GM18505 (cell line): Measurements from ENCODE around the gene PGBD2.

Experiments
- ATAC-seq: cut with Tn5 transposase; IDR thresholded peaks from one replicate; pipeline ENCODE4 v1.9.1; 2021; ENCODE audit not compliant: unreplicated experiment
- POLR2A ChIP-seq: IDR thresholded peaks from 4 replicates; pipeline ENCODE4 v1.6.1; 2011; ENCODE audit warnings: borderline replicate concordance; ENCODE audit not compliant: insufficient read depth, insufficient read length; ENCODE audit errors: extremely low read depth

The PGBD2 gene

GRCh38 chr1:248906009-248906752 is at the start of gene PGBD2:
PGBD2 (plus strand) TSS chr1:248906235; CDS start chr1:248913863, 7,628 bp downstream.
- TF ChIP-seq POLR2A: peak; percentile 91
- peak; percentile 95 for ATAC-seq

- no peak for ATAC-seq
- no peak for TF ChIP-seq POLR2A
Measured at GRCh38 chr1:248857201-248857600, 48.8 kb upstream of the PGBD2 start.

GRCh38 chr1:248857749-248858095 is 48.3 kb upstream of the PGBD2 start:
- TF ChIP-seq POLR2A: no peak
- no peak for ATAC-seq

GRCh38 chr1:248858096-248858890 is 47.7 kb upstream of the PGBD2 start:
- peak; percentile 62 for TF ChIP-seq POLR2A
- ATAC-seq: peak; percentile 36

DNA sequence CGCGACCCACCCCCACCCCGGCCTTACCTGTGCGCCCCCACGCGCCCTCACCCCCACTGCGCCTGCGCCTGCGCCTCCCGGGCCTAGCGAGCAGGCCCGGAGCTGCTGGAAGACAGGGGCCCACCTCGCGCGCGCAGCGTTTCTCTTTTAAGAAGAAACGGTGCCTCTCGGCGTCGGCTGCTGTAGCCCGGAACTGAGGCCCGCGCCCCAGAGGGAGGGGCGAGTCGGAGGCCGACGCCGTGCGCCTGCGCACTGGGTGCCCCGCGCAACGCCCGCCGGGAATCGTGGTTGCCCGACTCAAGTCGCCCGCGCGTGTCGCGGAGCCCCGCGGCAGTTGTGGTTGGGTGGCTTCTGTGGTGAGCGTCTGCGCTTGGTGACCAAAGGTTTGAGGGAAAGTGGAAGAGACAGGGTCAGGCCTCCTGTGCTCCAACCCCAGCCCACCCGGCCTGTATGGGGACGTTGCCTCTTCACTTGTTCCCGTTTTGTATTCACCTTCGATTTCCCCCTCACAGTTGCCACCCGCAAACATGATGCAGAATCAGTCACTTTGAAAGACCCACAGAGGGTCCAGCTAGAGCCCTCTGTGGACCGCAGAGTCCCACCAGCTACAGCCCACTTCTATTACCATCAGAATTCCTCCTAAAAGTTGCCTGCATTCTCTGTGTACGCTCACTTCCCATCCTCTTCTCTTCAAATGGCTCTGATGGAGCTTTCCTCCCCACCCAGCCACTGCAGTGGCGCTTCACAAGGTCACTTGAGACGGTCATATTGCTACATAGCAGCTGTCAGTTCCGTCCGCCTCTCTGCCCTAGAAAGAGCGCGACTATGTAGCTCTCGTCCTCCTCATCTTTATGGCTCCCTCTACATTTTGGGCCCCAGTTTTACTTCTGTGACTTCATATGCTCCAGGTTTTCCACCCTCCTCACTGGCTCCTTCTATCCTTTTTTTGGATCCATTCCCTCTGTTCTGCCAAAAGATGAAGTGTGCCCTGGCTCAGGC is 46.8 kb upstream of the PGBD2 start, which contains the start of gene ZNF692:
Gene ZNF692 (minus strand): TSS at position 195 of the 999 bp plus-strand sequence. CDS start 776 bp downstream, outside the sequence.
- TF ChIP-seq POLR2A: peak; percentile 95
- ATAC-seq: peak; percentile 78

- no peak for ATAC-seq
- no peak for TF ChIP-seq POLR2A
Measured at GRCh38 chr1:248860007-248860406, 46.0 kb upstream of the PGBD2 start.

- ATAC-seq: no peak
- no peak for TF ChIP-seq POLR2A
Measured at GRCh38 chr1:248861616-248862015, 44.4 kb upstream of the PGBD2 start.

- no peak for ATAC-seq
- no peak for TF ChIP-seq POLR2A
Measured at GRCh38 chr1:248862695-248862997, 43.4 kb upstream of the PGBD2 start.

DNA sequence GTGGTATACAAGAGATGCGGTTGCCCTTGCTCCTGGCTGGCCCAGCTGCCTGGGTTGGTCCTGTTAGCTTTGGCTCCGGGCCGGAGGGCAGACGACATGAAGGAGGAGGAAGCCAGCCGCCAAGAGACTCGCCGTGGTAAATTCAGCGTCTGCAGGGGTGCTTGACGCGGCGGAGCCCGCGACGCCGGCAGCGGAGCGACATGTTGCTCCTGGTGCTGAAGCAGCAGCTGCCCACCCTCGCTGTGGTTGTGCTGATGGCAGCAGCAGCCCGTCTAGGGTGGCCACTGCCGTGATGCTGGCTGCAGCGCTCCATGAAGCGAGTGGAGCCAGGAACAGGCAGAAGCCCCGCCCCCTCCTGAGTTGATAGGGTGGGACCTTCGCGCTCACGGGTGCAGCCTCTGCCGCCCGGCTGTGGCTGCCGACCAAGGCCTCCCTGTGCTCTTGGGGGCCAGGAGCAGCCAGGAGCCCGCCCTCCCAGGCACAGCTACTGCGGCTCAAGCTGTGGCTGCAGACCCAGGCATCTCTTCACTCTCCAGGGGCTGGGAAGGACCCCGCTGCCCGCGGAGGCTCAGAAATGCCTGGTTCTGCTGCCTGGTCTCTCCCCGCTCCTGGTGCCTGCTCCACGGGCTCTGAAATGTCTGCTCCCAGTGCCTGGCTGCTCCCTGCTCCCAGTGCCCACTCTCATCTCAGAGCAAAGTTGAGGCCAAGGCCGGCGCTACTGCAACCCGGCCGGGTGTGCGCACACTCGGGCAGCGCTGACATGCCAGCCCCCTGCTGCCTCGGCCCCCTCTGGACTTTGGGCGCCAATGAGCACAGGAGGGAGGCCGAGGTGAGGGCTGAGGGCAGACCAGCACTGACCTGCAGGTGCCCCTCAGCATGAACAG is 42.8 kb upstream of the PGBD2 start:
- TF ChIP-seq POLR2A: peak; percentile 78
- ATAC-seq: peak; percentile 57

DNA sequence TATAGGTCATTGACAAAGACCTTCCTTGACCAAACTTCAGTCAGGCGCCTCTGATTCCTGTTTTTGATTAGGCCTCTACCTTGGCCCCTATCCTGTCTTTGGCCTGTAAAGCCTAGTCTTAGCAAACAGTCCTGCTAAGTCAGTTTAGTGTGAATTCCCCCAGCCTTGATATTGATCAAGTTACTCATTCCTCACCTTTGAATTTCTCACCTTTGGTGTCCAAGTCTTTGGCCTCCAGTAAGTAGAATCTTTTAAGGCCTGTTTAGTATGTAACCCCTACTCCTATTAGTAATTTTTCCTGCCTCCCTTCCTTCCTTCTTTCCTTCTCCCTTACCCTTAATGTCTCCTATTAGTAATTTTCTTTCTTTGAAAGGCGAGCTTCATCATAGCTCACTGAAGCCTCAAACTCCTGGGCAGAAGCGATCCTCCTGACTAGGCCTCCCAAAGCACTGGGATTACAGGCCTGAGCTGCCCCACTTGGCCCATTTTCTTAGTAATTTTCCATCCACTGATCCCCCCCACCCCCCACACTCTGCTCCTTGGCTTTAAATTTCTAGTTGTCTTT is 34.1 kb upstream of the PGBD2 start:
- ATAC-seq: no peak
- no peak for TF ChIP-seq POLR2A

- ATAC-seq: peak; percentile 36
- TF ChIP-seq POLR2A: peak; percentile 9
Measured at GRCh38 chr1:248872752-248873408, 33.2 kb upstream of the PGBD2 start.
